GM19238 (cell line): ENCODE measurements around the gene HOMER1.
A peak's percentile ranks its signal among the peaks of the same experiment; 100 is the strongest.

Experiments used
- DNase-seq: peaks from one replicate; pipeline ENCODE4 v3.0.0; 2011; ENCODE audit warnings: low spot score; ENCODE audit not compliant: insufficient read length

The HOMER1 gene, protein sequence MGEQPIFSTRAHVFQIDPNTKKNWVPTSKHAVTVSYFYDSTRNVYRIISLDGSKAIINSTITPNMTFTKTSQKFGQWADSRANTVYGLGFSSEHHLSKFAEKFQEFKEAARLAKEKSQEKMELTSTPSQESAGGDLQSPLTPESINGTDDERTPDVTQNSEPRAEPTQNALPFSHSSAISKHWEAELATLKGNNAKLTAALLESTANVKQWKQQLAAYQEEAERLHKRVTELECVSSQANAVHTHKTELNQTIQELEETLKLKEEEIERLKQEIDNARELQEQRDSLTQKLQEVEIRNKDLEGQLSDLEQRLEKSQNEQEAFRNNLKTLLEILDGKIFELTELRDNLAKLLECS

DNA sequence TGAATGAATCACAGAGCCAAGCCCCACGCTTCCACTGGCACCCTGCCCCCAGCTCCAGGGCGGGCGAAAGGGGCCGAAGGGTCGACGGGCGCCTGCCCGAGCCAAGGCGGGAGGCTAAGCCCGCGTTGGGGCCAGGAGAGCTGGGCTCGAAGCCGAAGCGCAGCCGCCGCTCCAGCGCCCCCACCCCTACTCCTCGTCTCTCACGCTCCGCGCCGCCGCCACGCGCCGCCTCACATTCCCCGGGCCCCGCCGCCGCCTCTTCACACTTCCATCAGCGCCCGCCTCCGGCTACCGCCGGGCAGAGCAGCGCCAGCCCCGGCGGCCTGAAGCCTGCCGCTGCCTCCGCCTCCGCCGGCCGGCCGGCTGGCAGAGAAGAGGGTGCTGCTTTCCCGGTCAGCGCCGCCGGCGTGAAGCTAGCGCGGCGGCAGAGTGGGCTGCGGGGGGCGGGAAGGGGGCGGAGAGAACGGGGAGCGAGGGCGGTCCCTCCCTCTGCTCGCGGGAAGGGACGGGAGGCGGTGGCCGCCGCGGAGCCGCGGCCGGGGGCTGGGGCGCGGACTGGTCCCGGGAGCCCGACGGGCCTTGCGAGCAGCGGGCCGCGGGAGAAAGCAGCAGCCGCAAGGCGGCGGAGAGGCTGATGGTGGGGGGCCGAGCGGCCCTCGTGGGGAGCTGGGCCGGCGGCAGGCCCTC is at the start of gene HOMER1:
Gene HOMER1, minus strand, starts transcription at position 431 of the 687 bp plus-strand sequence. CDS start 1,360 bp downstream, outside the sequence.
- peak; percentile 61 for DNase-seq

DNA sequence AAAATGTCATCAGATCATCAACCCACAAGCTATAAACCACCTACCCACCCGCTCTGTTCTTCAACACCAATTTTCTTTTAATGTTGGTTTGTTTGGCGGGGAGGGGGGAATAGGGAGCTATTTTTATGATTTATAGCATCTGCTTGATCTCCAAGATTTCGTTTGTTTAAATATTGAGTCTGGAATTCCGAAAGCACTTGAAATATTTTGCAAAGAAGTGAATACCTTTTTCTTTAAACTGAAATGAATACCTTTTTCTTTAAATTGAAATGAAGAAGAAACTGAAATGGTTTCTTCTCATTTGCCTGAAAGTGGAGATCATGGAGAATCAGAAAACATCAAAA is 49.3 kb upstream of the HOMER1 start:
- DNase-seq = no peak

DNA sequence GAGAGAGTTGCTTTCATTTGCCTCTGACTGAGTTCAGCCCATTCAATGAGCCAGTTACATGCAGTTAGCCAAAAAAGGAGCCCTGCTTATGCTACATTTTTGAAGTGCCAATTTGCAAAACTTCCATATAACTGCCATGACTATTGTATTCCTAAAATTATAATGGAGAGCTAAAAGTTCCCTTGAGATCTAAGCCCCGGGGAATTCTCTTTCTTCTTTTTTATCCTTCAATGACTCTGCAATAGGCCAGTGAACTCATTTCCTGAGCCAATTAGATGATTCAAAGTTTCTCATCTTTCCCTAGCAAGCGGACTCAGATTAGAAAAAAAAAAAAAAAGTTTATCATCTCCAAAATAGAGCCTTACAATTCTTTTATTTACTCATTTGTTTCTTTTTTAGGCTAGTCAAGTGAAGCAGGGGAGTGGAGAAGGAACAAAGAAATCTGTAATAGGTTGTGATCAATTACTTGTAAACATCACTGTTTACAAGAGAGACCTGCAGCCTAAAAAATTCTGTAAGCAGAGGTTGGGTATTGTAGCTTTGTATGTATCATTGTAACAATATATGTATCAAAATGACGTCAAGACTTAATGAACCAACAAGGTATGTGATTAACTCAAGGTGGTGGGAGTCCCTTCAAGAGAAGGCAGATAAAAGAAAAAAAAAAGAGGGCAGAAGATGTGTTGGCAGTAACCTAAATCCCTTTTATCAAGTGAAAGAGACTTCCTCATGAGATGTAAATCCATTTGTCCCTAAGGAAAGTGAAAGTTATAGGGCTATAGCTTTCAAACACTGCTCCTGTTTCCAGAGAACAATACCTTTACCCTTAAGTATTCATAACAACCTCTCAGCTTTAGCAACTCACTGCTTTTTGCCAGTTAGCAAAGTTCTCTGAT is 48.7 kb upstream of the HOMER1 start:
- no peak for DNase-seq

DNA sequence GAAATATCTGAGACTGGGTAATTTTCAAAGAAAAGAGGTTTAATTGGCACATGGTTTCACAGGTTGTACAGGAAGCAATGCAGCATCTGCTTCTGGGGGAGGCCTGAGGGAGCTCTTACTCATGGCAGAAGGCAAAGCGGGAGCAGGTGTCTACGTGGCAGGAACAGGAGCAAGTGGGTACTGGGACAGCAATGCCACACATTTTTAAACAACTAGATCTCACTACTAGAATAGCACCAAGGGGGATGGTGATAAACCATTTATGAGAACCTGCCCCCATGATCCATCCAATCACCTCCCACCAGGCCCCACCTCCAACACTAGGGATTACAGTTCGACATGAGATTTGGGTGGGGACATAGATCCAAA is 47.6 kb upstream of the HOMER1 start:
- no peak for DNase-seq

DNA sequence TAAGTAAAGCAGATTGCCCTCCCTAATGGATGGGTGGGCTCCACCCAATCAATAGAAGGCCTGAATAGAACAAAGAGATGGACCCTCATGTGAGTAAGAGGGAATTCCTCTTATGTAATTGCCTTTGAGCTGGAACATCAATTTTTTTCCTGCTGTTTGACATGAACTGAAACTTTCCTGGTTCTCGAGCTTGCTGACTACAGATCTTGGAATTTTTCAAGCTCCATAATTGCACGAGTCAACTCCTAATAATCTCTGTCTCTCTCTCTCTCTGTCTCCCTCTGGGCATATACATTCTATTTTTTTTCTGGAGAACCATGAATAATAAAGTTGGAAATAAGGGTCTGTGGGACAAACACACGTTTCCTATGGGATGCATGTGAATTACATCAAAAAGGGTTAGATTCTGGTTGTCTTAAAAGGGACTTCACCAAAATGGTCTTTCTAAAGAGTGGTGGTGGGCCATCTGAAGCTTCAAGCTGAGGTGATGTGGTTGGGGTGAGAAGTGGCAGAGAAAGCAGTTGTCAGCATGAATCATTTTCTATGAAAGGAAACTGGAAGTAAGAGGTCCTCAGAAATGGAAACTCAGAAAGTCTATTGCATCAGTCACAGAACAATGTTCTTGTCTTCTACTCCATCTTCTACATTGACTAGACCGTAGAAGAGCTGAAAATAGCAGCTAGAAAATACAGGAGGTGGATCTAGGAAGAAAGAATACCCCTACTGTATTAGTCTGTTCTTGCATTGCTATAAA is 47.0 kb upstream of the HOMER1 start:
- DNase-seq = peak; percentile 15

DNA sequence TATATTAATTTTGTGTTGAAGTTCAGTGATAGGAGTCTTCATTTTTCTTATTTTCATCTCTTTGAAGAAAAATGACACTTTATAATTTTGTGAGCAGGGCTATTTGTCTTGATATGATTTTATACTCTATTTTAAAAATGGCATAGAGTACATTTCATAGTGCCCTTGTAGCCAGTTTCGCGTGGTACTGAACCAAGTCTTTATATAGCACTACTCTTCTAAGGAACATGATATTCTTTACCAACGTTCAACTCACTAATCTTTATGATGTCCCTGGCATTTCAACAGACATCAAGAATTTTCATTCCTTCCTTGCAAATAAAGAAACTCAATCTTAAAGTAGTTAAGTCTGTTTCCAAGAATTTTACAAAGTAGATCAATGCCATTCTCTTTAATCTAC is 41.5 kb upstream of the HOMER1 start:
- no peak for DNase-seq

DNA sequence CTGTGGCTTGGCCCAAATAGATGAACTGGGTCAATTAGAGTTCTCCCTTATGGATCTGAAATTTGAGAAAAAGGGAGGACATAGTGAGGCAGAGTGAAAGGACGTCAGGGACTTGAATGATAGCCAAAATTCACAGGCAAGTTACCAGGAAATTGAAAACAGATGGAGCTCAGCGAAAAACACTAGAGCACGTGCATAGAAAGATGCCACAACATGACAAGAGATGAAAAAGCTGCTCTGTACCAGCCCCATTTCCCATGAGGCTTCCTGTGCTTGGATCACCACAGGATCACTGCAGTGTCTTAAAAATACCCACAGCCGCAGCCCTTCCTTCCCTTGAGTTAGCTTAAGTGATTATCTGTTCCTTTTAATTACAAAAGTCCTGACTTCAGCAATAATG is 39.0 kb upstream of the HOMER1 start:
- DNase-seq = no peak

DNA sequence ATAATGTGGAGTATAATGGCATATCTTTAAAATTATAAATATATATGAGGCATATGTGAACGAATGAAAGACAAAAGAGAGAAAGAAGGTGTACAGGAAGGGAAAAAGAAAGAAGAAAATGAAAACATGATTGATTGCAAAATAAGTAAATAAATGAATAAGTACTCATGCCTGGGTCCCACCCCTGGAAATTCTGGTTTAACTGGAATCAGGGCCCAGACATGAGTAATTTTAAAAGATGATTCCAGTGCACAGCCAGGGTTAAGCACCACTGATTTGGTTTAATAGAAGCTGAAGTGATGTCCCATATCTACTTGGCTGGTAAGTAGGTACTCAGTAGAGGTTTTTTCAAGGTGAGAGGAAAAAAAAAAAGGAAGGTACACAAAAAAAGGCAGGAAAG is 34.0 kb upstream of the HOMER1 start:
- no peak for DNase-seq

DNA sequence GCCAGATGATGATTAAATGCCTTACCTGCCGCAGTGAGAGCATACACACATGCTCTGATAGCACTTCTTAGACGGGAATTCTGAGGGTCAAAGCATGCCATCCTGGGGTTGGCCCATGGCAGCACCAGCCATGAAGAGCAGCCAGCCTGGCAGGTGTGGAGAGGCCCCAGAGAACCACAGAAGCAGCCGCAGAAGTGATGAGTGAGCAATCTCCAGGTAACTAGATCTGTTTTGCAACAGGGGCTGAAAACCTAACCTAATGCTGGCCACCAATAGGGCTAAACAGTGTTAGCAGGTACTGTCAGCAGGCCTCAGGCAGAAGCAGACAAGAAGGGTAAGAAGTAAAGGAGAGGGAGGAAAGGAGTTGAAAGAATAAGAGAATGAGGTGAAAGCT is 33.5 kb upstream of the HOMER1 start:
- DNase-seq = no peak

DNA sequence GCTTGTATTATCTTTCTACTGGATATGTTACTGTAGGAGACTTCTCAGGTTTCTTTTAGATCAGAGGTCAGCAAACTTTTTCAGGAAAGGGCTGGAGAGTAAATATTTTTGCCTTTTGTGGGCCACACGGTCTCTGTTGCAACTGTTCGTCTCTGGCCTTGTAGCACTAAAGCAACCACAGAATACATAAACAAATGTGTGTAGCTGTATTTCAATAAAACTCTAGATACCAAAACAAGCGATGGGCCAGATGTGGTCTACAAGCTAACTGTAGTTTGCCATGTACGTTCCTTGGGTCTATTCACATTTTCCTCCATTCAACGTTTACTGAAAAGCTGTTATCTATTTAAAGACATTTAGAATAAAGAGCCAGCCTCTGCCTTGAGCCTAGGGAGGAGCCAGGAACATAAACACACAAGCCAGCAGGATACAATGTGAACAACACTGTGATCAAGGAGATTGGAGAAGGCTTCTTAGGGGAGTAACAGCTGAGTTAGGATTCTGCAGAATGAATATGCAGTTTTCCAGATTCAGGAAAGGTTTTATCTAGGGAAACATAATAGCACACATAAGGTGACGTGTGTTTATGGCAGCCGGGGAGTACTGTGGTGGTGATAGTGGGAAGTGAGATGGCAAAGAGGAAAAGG is 33.0 kb upstream of the HOMER1 start:
- DNase-seq = no peak

DNA sequence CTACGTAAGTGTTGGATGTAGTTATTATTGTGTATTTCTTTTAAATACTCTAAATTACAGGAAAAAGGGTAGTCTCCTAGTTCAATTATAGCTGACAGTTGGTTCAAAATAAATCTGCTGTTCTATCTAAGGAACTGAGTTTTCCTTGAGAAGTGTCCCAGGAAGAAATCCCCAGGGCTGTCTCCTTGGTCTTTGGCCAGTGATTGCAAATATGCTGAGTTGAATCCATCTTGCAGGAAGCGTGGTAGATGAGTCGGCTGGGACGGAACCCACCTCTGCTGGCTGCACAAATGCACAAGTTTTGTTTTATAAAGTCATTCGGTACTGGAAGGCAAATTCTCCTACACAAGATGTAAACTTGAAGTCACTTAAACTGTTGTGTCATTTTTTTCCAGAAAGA is 30.2 kb upstream of the HOMER1 start:
- no peak for DNase-seq

DNA sequence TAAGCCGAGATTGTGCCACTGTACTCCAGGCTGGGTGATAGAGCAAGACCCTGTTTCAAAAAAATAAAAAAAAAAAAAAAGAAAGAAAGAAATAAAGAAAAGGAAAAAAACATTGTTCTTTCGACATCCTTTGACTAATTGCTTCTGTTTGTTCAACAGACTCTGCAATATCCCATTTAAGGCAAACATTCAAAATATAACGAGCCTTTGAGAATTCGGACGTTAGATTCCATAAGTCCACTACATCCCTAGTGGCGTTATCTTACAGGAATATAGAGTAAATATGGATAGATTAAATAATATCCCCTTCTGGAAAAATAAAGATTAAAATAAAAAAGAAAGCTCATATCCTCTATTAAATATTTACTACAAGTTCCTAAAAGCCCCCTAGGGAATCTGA is 27.0 kb upstream of the HOMER1 start:
- DNase-seq = no peak

DNA sequence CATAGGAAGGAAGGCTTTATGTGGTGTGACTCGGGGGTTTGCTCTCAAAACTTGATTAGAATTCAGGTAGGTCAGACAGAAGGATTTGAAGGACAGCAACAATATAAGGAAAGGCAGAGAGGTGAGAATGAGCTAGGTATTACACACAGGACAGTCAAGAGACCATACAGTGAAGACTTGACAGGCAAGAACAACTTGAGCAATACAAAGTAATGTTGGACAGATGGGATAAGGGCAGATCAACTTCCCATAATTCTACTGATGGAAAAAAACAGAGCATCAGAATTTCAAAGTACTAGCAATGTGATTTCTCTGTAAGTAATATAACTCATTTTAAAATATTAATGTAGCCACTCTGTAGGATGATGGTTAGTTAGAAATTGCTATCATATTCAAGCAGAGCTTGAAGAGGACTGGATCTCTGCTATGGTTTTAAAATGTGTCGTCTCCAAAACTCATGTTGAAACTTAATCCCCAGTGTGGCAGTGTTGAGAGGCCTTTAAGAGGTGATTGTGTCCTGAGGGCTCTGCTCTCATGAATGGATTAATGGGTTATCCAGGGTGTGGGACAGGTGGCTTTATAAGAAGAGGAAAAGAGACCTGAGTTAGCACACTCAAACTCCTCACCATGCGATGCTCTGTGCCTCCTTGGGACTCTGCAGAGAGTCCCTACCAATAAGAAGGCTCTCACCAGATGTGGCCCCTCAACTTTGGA is 22.4 kb upstream of the HOMER1 start:
- DNase-seq = no peak

DNA sequence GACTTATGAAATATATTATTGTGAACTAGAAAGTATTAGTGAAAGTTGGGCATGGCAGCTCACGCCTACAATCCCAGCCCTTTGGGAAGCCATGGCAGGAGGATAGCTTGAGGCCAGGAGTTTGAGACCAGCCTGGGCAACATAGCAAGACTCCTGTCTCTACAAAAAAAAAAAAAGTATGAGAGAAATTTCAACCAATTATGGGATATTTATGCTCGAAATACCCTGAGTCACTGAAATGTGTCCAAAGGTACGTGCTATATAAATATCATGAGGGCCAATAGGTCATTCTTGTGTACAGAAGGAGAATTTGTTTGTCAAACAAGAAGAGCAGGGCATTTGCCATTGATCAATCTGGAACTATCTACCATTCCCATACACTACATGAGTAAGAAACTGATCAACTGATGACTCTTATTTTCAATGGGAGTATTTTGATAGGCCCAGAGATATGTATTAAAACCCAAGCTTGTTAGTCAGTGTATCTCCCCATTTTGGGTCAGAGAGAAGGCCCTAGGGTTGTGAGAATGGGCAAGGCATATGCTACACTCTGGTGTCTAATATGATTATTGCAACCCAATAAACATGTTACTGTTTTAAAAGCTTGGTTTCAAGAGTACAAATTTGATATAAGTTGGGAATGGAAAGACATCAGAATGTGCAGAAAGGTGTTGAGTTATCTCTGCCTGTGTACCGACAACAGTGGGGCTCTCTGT is 21.7 kb upstream of the HOMER1 start:
- DNase-seq = no peak

DNA sequence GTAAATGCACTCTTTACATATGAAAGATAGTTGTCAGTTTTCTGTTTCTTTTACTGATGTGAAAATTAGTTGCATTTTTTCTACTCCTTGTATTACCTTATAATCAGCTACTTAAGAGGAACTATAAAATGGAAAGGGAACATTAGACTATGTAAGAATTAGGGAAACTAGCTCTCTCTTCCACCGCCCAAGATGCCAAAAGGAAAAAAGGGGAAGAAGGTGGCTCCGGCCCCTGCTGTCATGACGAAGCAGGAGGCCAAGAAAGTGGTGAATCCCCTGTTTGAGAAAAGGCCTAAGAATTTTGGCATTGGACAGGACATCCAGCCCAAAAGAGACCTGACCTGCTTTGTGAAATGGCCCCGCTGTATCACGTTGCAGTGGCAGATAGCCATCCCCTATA is 15.2 kb upstream of the HOMER1 start:
- no peak for DNase-seq

DNA sequence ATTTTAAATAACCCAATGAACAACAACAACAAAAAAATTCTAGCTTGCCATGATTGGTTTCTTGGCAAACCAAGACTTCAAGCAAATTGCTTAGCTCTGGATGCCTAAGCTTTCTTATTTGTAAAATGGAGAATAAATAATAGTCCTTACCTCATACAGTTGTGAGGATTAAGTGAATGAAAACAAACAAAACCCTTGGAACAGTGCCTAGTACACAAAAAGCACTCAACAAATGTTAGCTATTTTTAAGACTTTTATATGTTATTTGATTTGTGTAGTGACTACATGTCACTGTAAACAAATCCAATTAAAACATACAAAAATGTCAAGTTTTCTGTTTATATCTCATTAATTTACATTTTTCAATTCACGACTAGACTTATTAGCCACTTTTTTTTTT is 13.5 kb upstream of the HOMER1 start:
- no peak for DNase-seq

DNA sequence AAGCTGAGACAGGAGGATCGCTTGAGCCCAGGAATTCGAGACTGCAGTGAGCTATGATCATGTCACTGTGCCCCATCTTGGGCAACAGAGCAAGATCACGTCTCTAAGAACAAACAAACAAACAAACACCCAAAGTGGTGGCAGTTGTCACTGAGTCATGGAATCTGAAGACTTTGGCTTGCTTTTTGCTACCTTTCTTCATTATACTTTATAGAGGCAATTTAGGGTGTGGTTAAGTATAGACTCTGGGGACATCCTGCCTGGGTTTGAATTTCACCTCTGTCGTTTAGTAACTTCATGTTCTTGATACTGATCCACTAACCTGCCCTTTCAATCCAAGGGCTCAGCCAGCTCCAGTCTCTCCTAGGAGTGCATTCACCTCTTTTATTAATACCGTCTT is 13.0 kb upstream of the HOMER1 start:
- DNase-seq = no peak

DNA sequence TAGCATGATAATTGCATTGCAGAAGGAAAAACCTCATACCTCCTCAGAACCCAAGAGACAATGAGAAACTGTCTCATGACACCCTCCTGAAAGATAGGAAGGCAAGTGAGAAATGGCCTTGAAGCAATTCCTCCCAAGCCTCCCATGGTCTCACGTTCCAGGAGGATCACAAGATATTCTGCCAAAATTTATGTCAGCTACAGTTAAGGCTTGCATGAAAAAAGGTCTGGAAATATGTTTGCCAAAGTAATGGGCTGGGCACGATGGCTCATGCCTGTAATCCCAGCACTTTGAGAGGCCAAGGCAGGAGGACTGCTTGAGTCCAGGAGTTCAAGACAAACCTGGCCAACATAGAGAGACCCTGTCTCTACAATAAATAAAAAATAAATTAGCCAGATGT is 12.6 kb upstream of the HOMER1 start:
- no peak for DNase-seq

DNA sequence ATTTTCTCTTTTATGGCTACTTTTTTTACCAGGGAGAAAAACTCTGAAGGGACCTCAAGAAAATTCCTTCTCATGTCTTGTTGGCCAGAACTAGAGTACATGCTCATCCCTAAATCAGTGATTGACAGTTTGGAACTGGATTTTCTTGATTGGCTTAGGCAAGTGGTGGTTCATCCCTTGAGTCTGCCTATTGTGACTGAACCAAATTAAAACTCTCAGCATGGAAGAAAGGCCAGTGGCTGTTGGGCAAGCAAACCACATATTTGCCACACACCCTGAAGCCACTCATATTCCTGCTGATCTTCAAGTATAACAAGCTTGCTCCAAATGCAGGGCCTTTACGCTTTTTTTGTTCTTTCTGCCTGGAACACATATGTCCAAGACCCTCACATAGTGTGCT is 7.2 kb upstream of the HOMER1 start:
- no peak for DNase-seq

DNA sequence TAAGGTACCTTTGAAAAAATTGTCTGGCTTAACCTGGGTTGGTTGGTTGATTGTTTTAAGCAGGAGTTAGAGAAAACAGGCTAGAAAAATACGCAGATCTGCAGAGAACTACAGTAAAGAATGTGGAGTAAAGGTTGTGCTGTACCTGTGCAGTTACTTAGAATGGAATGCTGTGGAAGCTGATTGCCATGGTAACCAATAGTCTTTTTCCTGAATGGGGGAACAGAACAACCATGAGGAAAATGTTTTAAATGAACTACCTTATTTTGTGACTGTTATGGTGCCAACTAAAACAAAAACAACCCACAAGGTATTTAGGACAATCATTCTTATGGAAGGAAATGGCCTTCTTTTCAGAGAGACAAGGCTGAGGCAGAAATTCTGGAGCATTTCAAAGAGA is 4.8 kb upstream of the HOMER1 start:
- no peak for DNase-seq
